Skin of body (tissue), 3 donors: ENCODE results near the gene MYL4. TPM values are rescaled to one million over a fixed set of nuclear protein-coding genes. Genes with fewer than 3 reads are reported as not detected.

Source experiments
- DNase-seq: peaks from one replicate; lab custom pipeline; 2025; lab: John Stamatoyannopoulos, UW
- small RNA-seq: library from RNA; depleted of rRNA; stranded (forward); fragments of <200 nt; gene quantifications from one replicate; pipeline ENCODE3, GENCODE V24; 2014; ENCODE audit warnings: low replicate concordance
- total RNA-seq: library from RNA; depleted of rRNA; stranded (reverse); fragments of >200 nt; gene quantifications from one replicate; pipeline ENCODE4 v1.2.3, GENCODE V29; 2014

Gene MYL4
- total RNA-seq, 1 donor from 2014 or later, result 36.7 TPM

DNA sequence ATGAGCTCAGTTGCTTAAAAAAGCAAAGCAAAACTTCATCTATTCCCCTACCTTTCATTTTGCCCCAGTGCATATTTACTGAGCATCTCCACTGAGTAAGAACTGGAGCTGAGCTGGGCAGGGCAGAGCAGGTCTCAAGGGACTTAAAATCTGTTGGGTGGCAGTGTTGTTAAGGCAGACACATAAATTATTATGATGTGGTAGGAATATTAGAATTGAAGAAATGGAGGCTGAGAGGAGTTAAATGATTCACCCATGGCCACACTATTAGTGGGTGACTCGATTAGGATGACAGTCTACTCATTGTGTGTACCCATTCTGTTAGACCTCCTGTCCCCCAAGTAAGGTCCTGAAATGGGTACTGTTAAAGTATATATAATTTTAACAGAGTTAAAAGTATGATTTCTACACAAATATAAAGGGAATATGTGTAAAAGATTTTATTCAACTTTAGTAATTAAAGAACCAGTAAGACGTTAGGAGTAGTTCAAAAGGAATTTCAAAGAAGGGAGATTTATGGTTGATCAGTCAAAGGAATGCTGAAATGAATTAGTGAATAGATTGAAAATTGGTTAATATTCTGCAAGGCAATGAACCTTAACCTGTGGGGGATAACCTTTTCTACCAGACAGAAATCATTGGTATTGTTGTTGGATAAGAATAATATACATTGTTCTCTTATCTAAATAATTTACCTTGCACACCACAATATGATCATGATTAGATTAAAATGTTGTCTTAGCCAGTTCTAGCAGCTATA lies 62.0 kb downstream of the MYL4 start:
- DNase-seq, result no peak

DNA sequence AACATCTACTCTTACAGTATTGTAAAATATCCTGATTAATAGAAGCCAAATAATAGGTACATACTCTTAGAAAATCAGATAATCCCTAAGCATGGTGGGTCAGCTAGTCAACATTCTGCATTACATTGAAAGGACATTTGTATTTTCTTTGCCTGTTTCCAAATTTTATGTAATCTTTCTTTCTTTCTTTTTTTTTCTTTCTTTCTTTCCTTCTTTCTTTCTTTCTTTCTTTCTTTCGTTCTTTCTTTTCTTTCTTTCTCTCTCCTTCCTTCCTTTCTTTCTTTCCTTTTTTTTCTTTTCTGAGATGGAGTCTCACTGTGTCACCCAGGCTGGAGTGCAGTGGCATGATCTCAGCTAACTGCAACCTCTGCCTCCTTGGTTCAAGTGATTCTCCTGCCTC lies 63.3 kb downstream of the MYL4 start:
- no peak for DNase-seq

DNA sequence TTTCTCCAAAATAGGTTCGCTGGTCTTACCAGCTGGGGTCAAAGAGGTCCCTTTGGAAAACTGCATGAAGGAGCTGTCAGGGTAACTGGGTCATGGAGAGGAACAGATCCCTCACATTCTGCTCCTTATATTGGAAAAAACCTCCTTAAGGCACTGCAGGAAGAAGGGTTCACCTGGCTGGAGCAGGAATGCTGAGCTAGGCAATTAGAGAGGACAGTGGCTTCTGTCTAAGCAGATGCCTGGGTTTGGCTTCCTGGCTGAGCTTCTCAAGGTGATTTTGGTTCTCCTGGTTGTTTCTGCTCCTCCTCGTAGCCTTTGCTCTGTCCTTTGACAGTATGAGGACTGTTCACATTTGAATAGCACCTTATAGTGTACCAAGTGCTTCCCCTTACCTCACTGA lies 64.1 kb downstream of the MYL4 start:
- DNase-seq, result no peak

Small RNA genes within 50 kb of the gene (small RNA-seq; reads per million reads assigned to genes)
- not detected for gene RNU7-186P

Other genes with a start within 250 kb of the MYL4 start
- gene RPRML, start 230.1 kb upstream of the MYL4 start, total RNA-seq, result not detected
- gene CDC27, start 20.1 kb upstream of the MYL4 start, total RNA-seq, result 71.5 TPM
- 11.6 TPM for gene ITGB3, start 44.5 kb downstream of the MYL4 start, total RNA-seq
- 15.1 TPM for gene EFCAB13, start 114.6 kb downstream of the MYL4 start, total RNA-seq